GM18502 (cell line): Measurements from ENCODE around the gene ZNF774.
A peak's percentile ranks its signal among the peaks of the same experiment; 100 is the strongest.
"Not testable (repeated sequence)": the region's sequence is repeated elsewhere in the genome, so short reads cannot be mapped to it uniquely, and the experiment has no call there.

Experiments used
- ATAC-seq: cut with Tn5 transposase; IDR thresholded peaks from one replicate; pipeline ENCODE4 v1.9.1; 2021; ENCODE audit warnings: mild to moderate bottlenecking; ENCODE audit not compliant: unreplicated experiment, poor library complexity

ZNF774 gene

GRCh38 chr15:90352107-90352893 is at the start of gene ZNF774:
Gene ZNF774 (plus strand): TSS chr15:90352284. CDS start chr15:90354661, 2,377 bp downstream.
- peak; percentile 99 for ATAC-seq

DNA sequence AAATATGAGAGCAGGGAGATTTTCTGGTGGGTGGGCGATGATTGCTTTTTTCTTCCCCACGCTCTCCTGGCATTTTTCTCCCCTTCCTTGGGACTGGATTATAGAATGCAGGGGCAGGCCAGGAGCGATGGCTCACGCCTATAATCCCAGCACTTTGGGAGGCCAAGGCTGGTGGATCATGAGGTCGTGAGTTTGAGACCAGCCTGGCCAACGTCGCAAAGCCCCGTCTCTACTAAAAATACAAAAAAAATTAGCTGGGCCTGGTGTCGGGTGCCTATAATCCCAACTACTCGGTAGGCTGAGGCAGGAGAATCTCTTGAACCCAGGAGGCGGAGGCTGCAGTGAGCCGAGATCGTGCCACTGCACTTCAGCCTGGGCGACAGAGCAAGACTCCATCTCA is 46.7 kb upstream of the ZNF774 start:
- not testable (repeated sequence) for ATAC-seq

DNA sequence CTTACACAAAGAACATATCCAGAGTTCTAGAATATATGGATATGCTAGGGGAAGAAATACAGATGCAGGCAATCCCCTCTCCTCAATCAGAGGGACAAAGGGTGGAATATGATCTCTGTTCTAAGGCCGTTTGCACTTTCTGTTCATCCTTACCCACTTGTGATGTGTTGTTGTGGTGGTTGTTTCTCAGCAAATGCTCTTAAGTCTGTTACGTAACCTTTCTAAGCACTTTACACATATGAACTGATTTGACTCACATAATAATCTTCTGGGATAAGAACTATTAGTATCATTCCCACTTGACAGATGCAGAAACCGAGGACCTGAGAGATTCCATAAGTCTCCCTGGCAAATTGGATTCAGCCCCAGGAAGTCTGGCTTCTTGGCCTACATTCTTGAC is 46.2 kb upstream of the ZNF774 start:
- ATAC-seq, result no peak

DNA sequence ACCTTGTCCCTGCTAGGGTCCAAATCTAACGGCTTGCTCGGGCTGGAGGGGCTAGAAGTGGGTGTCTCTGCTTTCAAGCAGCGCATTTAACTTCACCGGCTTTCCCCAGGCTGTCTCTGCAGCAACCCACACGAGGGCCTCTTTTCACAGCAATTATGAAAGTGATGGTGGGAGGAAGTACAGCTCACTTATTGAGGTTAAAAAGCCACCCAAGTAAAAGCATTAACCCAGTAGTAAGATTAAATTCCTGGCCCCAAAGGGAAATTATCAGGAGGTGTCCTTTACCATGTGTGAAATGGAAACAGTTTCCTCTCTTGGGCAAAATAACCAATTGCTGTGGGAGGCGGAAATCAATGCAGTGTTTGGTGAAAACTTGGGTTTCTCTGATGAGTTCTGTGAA is 45.5 kb upstream of the ZNF774 start:
- ATAC-seq, result no peak

- ATAC-seq, result no peak
Observed at GRCh38 chr15:90307661-90308060, 44.4 kb upstream of the ZNF774 start.

DNA sequence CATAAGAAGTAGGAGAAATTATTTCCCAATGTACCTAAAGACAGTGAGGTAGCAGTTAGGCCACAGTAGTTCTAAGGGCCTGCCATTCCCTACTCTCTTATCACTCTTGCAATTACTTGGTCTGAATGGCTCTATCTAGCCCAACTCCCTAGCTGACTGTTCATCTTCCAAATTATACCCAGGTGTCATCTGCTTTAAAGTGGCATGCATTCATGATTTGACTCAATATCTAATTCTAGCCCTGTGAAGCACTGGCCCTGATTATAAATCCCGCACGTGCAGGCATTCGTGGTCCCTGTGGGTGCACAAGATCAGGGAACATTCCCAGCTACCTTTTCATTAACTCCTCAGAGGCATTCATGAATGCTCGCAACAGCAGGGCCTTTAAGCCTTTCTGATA is 43.1 kb upstream of the ZNF774 start:
- no peak for ATAC-seq

- no peak for ATAC-seq
Observed at GRCh38 chr15:90315278-90315982, 36.7 kb upstream of the ZNF774 start.

GRCh38 chr15:90316139-90316538 is 35.9 kb upstream of the ZNF774 start:
- ATAC-seq, result no peak

DNA sequence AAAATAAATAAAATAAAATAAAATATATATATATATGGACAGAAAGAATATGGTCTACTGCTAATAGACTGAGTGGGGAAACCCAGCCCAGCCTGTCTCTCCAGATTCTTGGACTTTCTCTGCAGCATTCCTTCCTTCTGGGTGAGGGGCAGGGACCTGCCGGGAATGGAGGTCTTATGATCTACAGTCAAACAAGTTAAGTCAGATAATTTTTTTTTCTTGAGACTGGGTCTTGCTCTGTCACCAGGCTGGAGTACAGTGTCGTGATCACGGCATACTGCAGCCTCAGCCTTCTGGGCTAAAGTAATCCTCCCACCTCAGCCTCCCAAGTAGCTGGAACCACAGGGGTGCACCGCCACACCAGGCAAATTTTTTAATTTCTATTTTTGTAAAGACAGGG is 33.5 kb upstream of the ZNF774 start:
- ATAC-seq, result no peak

- ATAC-seq, result peak; percentile 83
Observed at GRCh38 chr15:90320062-90320884, 31.8 kb upstream of the ZNF774 start.

GRCh38 chr15:90320885-90321278 is 31.2 kb upstream of the ZNF774 start:
- no peak for ATAC-seq

- no peak for ATAC-seq
Observed at GRCh38 chr15:90322538-90322937, 29.5 kb upstream of the ZNF774 start.

GRCh38 chr15:90325726-90326125 is 26.4 kb upstream of the ZNF774 start:
- no peak for ATAC-seq

GRCh38 chr15:90326441-90326840 is 25.6 kb upstream of the ZNF774 start:
- no peak for ATAC-seq

GRCh38 chr15:90327311-90327710 is 24.8 kb upstream of the ZNF774 start:
- ATAC-seq, result no peak

DNA sequence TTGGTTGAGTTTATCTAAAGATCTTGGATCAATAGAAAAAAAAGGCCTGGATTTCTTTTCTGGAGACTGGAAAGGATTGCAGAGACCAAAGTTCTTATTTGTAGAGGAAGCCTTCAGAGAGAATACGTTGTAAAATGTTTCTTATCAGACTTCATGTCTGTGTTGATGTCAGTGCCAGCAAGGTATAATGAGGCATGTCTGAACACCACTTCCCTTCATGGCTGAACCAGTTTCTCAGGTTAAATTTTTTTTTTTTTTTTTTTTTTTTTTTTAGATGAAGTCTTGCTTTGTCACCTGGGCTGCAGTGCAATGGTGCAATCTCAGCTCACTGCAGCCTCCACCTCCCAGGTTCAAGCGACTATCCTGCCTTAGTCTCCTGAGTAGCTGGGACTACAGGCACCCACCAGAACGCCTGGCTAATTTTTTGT is 17.8 kb upstream of the ZNF774 start:
- ATAC-seq, result no peak

DNA sequence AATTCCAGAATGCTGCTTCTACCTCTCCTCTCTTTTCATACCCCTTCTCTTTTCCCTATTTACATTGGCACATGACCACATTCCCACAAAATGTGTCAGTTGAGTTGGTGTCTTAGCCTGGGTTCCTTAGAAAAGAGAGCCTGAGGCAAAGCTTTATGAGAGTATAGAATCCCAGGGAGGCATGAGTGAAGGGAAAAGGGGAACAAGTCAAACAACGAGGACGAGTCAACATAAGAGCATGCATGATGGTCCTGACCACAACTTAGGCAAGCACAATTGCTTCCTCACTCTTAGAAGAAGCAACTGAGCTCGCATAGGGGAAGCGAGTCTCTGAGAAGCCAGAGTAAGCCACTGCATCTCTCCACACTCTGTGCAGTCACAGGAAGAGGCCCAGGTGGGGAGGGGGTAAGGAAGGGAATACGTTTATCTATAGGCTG is 15.4 kb upstream of the ZNF774 start:
- ATAC-seq, result no peak

GRCh38 chr15:90337256-90337655 is 14.8 kb upstream of the ZNF774 start:
- ATAC-seq, result no peak

DNA sequence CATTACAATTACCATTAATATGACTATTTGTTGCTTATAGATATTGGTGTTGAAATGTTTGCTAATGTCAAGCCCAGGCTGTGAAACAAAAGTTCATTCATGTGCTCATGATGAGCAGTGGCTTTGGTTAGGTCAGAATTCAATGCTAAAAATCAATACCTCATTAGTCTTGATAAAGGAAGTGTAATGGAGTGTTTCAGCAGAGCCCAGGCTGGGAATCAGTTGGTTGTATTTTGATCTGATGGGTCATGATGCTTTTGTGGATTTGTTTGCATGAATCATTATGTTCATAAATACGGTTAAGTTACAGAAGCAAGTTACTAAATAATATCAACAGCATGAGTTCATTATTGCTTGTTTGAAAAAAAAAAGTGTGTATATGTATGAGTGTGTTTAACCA is 13.6 kb upstream of the ZNF774 start:
- ATAC-seq, result no peak

GRCh38 chr15:90340345-90340744 is 11.7 kb upstream of the ZNF774 start:
- ATAC-seq, result no peak

DNA sequence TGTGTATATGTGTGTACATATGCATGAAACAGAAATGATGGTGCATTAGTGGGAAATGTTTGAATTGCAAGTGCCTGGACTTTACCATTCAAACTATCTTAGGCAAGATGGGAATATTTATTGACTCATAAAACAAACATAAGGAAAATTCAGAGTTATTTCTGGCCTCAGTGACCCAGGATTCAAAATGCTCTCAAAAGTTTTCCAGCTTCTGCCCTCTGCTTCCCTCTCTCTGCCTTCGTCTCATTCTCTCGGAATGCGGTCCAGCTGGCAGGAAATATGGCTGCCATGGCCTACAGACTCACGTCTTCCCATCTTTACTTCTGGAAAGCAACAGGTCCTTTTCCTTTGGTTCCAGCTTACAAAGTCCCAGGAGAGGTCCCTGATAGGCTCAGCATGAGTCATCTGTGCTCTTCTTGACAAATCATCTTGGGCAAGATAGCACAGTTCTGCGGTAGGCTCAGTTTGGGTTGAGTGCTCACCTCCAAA is 8.7 kb upstream of the ZNF774 start:
- no peak for ATAC-seq
